NCI-H187 treated with DMSO at 0.1 percent for 48 hours (cell line): Measurements from ENCODE around the gene APOA5.
"Not testable (repeated sequence)": the region's sequence is repeated elsewhere in the genome, so short reads cannot be mapped to it uniquely, and the experiment has no call there.

Experiments
- DNase-seq: peaks from one replicate; lab custom pipeline; 2025; lab: John Stamatoyannopoulos, UW

The APOA5 gene

DNA sequence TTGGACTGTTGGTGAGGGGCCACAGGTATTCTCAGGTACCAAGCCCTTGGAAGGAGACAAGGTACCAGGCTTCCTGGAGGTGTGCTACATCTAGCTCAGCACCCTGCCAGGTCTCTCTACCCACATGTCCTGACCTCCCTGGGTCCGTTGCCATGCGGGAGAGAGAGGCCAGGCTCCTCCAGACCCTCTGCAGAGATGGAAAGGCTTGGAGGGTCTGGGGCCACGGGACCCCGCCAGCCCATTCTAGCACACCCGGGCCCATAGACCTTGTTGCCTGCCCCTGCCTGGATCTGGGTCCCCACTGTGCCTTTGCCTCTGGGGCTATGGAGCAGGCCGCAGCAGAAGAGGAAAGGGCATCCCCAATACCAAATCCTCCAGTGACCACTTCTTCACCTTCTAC lies 35.8 kb upstream of the APOA5 start:
- DNase-seq: no peak

- no peak for DNase-seq
Measured at GRCh38 chr11:116826751-116827431, 35.2 kb upstream of the APOA5 start.

DNA sequence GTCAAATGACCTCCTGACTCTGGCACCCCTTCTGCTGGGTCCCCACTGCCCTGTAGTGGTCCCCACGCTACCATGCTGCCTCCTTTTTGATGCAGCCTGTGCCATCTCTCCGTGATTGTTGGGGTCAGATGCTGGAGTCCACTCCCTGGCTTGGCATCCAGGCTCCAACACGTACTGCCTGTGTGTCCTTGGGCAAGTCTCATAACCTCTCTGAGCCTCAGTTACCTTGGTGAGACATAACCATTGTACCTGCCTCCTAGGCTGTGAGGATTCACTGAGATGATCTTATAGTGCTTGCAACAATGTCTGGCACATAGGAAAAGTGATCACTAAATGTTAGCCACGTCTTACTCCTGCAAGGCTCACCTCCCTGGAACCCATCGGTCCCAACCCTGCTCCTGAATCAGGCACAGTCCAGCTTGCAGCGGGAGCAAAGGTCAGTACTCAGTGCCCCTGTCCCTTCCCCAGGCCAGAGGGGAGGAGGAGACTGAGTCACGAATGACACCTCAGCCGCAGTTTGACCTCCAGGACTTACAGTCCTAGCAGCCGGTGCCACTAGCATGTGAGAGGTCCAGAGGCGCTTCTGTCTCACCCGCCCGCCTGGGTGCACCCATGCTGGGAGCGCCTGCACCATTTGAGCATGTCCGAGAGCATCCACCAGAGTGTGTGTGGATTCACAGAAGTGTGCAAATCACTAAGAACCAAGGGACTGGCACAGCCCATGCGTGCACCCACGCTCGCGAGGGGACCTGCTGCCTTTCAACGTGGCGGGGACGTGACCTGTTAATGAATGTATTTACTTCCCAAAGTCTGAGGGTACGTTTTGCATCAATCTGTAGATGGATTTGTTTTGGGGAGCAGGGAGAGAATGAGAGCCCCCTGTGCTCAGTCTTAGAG lies 34.4 kb upstream of the APOA5 start:
- DNase-seq: no peak

DNA sequence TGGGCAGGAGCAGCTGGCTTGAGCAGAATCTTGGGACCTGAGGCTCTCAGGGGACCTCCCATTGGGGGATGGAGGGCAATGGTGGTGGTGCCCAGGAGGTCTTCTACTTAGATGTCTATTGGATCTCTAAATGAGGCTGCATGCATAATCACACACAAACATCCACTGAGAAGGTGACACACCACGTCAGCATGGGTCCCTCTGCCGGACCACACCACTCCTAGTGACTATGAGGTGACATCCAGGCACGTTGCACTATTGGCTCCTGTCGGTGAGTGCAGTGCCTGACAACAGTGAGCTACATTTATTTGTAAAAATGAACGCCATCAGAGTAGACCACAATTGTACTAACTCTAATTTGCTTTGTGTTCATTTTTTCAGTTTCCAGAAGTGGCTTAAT lies 33.8 kb upstream of the APOA5 start:
- DNase-seq: no peak

DNA sequence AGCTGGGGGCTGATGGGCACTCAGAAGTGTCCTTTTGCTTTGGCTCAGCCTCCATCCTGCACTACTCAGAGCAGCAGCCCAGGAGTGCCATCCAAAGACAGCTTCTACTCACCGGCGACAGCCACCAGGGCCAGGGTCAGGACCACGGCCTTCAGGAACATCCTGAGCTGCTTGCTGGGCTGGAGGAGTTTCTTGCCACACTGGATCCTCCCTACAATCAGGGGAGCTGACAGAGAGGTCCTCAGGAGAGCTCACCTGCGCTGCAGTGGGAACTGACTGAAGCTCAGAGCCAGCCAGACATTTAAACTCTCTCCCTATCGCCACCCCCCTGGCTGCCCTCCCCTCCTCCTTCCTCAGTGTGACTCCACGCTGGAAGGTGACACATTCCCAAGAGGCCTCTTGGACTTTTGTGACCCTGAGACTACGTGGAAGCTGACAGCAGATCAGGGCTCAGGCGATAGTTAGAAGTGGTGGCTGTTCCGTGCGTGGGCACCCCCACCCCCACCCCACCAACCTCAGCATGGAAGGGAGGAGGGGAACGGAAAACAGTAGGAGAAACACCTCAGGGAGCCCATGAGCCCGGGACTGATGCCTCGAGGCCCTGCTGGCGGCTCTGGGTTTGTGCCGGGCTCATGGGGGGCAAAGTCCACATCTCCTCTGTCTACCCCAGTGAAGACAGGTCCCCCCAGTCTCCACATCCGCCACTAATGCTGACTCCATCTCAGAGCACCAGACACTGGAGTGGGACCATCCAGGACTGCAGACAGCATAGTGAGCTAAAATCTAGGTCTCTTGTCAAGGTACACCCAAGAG lies 31.6 kb upstream of the APOA5 start, which contains the start of gene APOA4:
Gene APOA4, minus strand, starts transcription at position 274 of the 813 bp plus-strand sequence. Its CDS starts 113 bp downstream, at position 161.
- no peak for DNase-seq

GRCh38 chr11:116822575-116822974 lies 30.9 kb upstream of the APOA5 start:
- DNase-seq: no peak

DNA sequence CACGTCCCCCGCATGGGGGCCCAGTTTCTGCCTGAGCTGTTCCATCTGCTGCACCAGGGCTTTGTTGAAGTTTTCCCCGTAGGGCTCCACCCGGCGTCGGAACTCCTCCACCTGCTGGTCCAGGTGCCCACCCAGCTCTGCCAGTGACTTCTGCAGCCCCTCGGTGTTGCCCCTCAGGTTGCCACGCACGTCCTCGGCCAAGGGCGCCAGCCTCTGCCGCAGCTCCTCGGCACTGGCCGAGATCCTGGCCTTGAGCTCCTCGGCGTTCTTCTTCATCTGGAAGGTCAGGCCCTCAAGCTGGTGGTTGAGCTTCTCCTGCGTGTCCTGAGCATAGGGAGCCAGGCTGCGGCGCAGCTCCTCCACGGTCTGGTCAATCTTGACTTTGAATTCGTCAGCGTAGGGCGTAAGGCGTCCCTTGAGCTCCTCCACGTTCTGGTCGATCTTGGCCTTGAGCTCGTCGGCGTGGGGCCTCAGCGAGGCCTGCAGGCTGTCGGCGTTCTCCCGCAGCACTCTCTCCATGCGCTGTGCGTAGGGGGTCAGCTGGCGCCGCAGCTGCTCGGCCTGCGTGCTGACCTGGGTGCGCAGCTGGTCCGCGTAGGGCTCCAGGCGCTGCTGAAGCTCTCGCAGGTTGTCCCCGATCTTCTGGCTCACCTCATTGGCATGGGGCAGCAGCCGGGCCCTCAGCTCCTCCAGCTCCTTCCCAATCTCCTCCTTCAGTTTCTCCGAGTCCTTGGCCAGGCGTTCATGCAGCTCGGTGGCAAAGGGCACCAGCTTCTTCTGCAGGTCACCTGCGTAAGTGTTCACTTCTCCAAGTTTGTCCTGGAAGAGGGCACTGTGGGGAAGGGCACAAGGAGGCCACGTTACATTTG lies 29.6 kb upstream of the APOA5 start:
- DNase-seq: no peak

DNA sequence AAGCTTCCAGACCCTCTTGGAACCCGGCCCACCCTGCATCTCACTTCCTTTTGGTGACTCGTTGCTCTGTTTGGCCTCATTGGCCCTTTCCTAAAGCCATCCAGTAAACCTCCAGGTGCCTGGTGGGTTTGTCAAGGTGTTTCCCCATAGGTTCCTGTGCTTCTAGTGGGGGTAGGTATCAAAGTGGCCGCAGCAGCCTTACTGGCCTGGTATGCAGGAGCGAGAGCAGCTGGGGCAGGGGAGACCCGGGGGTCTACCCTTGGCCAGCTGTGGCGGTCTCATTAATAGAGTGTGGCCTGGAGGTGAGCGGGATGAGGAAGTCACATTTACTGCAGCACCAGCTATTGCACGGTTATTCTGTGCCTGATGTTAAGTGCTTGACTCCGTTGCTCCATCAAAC lies 27.4 kb upstream of the APOA5 start:
- no peak for DNase-seq

GRCh38 chr11:116814502-116814901 lies 22.8 kb upstream of the APOA5 start:
- DNase-seq: no peak

DNA sequence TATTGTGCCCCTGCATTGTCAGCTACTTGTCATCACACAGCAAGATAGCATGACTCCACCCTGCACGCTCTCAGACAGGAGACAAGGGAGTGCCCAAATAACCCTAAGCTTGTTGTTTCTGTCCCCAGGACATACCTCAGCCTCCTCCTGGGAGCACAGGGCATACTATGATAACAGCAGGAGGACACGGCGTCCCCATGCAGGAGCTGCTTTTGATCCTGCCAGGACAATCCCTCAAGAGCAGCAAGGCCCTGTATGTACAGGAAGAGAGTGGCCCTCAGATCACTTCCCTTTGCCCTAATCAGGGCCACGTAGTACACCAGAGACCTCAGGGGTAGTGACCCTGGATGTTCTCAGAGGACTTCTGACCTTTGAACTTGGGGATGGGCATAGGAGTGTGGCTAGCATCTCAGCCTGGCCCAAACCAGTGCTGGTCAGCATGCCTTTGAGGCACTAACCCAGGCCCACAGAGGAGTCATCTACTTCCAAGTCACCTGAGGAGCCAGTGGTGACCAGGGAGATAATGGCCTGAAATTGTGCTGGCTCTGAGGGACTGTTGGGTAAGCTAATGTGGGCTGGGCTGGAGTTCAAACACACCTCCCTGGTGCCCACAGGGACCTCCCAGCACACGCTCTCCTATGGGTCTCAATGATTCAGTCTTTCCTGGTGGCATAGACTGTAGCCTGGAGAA lies 22.2 kb upstream of the APOA5 start:
- DNase-seq: no peak

GRCh38 chr11:116813170-116813569 lies 21.5 kb upstream of the APOA5 start:
- no peak for DNase-seq

GRCh38 chr11:116812109-116812508 lies 20.4 kb upstream of the APOA5 start:
- DNase-seq: no peak

GRCh38 chr11:116811194-116811593 lies 19.5 kb upstream of the APOA5 start:
- DNase-seq: no peak

DNA sequence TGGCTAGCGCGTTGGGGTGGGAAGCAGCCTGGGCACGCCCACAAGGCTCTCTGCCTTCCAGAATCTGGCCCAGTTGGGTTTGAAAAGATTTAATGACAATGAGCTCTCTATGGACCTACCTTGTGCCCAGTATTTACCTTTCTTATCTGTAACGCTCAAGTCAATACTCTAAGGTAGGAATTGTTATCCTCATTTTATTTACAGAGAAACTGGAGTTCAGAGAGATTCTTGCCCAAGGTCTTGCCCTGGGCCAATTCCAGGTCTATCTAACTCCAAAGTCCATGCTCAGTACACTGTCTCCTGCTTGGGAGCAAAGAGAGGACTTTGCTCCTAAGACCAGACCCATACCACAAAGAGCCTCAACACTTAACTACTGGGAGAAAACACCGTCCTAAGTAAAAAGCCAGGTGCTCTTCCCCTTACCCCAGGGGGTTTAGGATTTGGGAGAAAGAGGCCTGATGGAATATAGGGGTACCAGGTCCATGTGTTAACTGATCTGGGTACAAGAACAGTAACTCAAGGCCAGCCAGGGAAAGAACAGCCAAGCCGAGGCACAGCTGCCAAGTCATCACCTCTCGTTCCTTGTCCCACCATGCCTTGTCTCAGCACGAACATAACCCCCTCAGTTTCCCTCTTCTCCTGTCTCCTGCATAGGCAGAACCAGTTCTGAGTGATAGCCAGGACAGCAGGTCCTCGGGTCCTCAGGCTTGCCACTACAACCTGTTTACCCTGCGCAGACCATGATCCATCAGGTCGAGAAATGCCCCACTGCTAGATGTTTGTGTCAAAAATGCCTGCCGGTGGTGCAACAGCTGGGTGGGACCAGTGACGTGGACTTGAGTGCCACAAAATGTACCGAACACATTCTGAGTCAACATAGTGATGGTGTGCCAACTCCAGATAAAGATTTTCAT lies 16.8 kb upstream of the APOA5 start:
- no peak for DNase-seq

DNA sequence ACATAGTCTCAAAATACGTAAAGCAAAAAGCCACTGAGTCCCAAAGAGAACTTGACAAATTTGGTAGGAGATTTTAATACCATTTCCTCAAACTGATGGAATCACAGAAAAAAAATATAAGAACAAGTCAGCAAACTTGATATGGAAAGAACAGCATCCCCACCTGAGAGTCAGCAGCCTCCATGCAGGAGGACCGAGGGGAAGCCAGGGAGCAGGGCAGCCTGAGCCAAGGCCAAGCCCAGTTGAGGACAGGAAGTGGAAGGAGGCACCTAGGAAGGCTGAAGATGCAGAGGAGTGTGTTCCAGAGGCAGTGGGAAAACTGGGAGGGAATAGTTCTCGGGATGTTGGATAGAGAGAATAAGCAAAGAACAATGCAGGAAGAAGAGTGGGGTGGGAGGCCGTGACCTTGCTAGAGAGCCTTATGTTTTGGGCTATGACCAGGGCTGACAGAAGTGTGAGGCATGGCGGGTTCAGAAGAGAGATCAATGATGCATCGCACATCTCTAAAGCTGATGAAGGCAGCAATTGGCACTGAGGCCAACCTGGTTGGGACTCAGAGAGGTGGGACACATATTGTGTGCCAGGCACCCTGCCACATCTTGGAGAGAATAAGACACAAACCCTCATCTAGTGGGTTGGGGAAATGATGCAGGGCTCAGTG lies 16.1 kb upstream of the APOA5 start:
- no peak for DNase-seq

DNA sequence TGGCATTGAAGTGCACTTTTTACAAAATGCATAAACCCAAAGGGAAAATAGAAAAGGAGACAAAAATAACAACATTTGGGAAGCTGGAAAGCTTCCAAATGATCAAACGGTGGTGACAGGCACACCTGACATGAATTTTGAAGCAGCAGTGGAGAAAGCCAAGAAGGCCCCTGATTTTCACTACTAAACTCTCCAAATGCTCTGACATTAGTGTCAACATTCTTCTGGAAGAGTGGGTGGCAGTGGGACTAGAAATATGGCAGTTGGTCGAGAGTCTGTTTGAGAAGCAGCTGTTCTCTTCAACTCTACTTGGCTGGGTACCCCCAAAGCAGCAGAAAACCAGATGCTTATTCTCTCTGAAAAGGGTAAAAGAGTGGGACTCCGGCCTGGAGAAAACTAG lies 12.3 kb upstream of the APOA5 start:
- no peak for DNase-seq

DNA sequence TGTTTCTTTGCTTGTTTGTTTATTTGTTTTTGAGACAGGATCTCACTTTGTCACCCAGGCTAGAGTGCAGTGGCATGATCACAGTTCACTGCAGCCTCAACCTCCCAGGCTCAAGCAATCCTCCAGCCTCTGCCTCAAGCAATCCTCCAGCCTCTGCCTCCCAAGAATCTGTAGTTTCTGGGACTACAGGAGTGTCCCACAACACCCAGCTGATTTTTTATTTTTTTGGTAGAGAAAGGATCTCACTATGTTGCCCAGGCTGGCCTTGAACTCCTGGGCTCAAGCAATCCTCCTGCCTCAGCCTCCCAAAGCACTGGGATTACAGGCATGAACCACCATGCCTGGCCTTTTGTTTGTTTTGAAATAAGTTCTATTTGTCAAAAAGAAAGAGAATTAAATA lies 10.0 kb upstream of the APOA5 start:
- DNase-seq: not testable (repeated sequence)

DNA sequence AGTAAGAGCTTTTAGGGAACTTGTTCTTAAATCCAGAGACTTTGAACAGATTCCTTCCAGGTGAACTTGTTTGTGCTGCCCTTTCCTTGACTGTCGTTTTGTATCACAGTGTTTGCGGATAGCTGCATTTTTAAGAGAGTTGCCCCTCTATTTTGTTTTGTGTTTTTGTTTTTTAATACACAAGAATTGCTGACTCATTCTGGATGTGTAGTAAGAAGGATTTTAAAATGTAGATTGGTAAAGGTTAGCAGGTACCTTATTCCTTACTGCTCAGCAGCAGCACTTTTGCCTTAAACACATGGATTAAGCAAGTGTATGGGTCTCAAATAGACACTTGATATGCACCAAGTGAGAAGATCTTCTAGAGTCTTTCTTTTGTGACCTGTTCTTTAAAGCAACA lies 8.9 kb upstream of the APOA5 start:
- DNase-seq: no peak

DNA sequence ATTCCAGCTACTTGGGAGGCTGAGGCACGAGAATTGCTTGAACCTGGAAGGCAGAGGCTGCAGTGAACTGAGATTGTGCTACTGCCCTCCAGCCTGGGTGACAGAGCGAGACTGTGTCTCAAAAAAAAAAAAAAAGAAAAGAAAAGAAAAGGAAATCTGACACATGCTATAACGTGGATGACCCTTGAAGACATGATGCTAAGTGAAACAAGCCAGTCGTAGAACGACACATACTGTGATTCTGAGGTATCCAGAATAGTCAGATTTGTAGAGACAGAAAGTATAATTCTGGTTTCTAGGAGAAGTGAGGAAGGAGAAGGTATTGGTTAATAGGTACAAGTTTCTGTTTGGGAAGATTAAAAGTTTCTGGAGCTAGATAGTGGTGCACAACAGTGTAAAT lies 6.7 kb upstream of the APOA5 start:
- DNase-seq: no peak
